Trophoblast cell (in vitro differentiated cells and primary cell): Measurements from ENCODE around the gene BRD7.

Source experiments
- DNase-seq, 2 donors: peaks; one replicate each; pipeline ENCODE4 v3.0.0-alpha.2; 2016
- H2AFZ ChIP-seq: 2 replicates; pipeline ENCODE4 v1.6.1; 2013; ENCODE audit warnings: low read length, moderate library complexity, mild to moderate bottlenecking; ENCODE audit not compliant: insufficient read depth, poor library complexity
- H2AK5ac ChIP-seq: 2 replicates; pipeline ENCODE4 v1.6.1; 2013; ENCODE audit warnings: mild to moderate bottlenecking, low read length
- H2BK120ac ChIP-seq: 2 replicates; pipeline ENCODE4 v1.6.1; 2013; ENCODE audit warnings: low read length, mild to moderate bottlenecking, moderate library complexity; ENCODE audit not compliant: insufficient read depth, poor library complexity
- H2BK12ac ChIP-seq: 2 replicates; pipeline ENCODE4 v1.6.1; 2013; ENCODE audit warnings: mild to moderate bottlenecking, low read length, moderate library complexity
- H2BK5ac ChIP-seq: 2 replicates; pipeline ENCODE4 v1.6.1; 2013; ENCODE audit warnings: low read length, low read depth, moderate library complexity, mild to moderate bottlenecking; ENCODE audit not compliant: poor library complexity
- H3K14ac ChIP-seq: 2 replicates; pipeline ENCODE4 v1.6.1; 2013; ENCODE audit warnings: mild to moderate bottlenecking, low read length
- H3K18ac ChIP-seq: 2 replicates; pipeline ENCODE4 v1.6.1; 2013; ENCODE audit warnings: mild to moderate bottlenecking, low read length
- H3K23ac ChIP-seq: 2 replicates; pipeline ENCODE4 v1.6.1; 2013; ENCODE audit warnings: low read length
- H3K27ac ChIP-seq: 2 replicates; pipeline ENCODE4 v1.5.1; 2013; ENCODE audit warnings: low read depth, mild to moderate bottlenecking, inconsistent platforms, low read length, moderate library complexity
- H3K27me3 ChIP-seq: 2 replicates; pipeline ENCODE4 v1.6.1; 2013; ENCODE audit warnings: inconsistent platforms, mild to moderate bottlenecking, low read length, moderate library complexity; ENCODE audit not compliant: insufficient read depth
- H3K36me3 ChIP-seq, 2 experiments: 1 replicate in 1 of 2; 2 replicates in 1 of 2; pipeline ENCODE4 v1.6.1; 2013; ENCODE audit warnings: low read length in 2 of 2, mild to moderate bottlenecking in 2 of 2, moderate library complexity in 1 of 2; ENCODE audit not compliant: insufficient read depth in 2 of 2, control insufficient read depth in 1 of 2
- H3K4ac ChIP-seq: 2 replicates; pipeline ENCODE4 v1.6.1; 2013; ENCODE audit warnings: low read depth, mild to moderate bottlenecking, low read length, moderate library complexity
- H3K4me1 ChIP-seq, 2 experiments: 1 replicate in 1 of 2; 2 replicates in 1 of 2; pipeline ENCODE4 v1.6.1; 2013; ENCODE audit warnings: low read length in 2 of 2, mild to moderate bottlenecking in 2 of 2, moderate library complexity in 1 of 2; ENCODE audit not compliant: insufficient read depth in 2 of 2, control insufficient read depth in 1 of 2
- H3K4me2 ChIP-seq: 2 replicates; pipeline ENCODE4 v1.6.1; 2013; ENCODE audit warnings: inconsistent platforms, mild to moderate bottlenecking, low read length, moderate library complexity
- H3K4me3 ChIP-seq: 2 replicates; pipeline ENCODE4 v1.5.1; 2013; ENCODE audit warnings: mild to moderate bottlenecking, low read depth, low read length, inconsistent platforms
- H3K79me1 ChIP-seq: one replicate; pipeline ENCODE4 v1.6.1; 2013; ENCODE audit warnings: low read length
- H3K79me2 ChIP-seq: 2 replicates; pipeline ENCODE4 v1.6.1; 2013; ENCODE audit warnings: low read length, mild to moderate bottlenecking; ENCODE audit not compliant: control insufficient read depth, insufficient read depth, poor library complexity
- H3K9ac ChIP-seq: 2 replicates; pipeline ENCODE4 v1.6.1; 2013; ENCODE audit warnings: mild to moderate bottlenecking, low read length
- H3K9me3 ChIP-seq: 2 replicates; pipeline ENCODE4 v1.6.1; 2013; ENCODE audit warnings: low read depth, mild to moderate bottlenecking, control low read depth, inconsistent platforms, low read length; ENCODE audit not compliant: insufficient read depth
- H4K12ac ChIP-seq: 2 replicates; pipeline ENCODE4 v1.6.1; 2013; ENCODE audit warnings: low read depth, mild to moderate bottlenecking, low read length, moderate library complexity
- H4K8ac ChIP-seq: 2 replicates; pipeline ENCODE4 v1.6.1; 2013; ENCODE audit warnings: low read depth, mild to moderate bottlenecking, low read length, moderate library complexity
- H4K91ac ChIP-seq: one replicate; pipeline ENCODE4 v1.6.1; 2013; ENCODE audit warnings: low read depth, mild to moderate bottlenecking, low read length, moderate library complexity
- WGBS: extraction: QIAGEN DNeasy Blood & Tissue Kit; methylation state at CpG from one replicate; pipeline ENCODE4 v1.1.7; 2013; ENCODE audit warnings: missing lambda C conversion rate; ENCODE audit not compliant: insufficient read length, insufficient coverage; ENCODE audit errors: extremely low coverage; 5-methylcytosine and 5-hydroxymethylcytosine counted together

Gene BRD7

GRCh38 chr16:50273888-50274325 is 94.9 kb downstream of the BRD7 start:
- Histone ChIP-seq H3K23ac (no peak overlapping the region), H4K91ac (no peak overlapping the region), H3K36me3 (no peaks in the 10 kb centered on the region), H3K9me3 (no peaks in the 10 kb centered on the region), H3K18ac (no peak overlapping the region), H3K4me2 (no peak overlapping the region), H2BK12ac (no peak overlapping the region), H4K12ac (no peak overlapping the region), H2AFZ (no peak overlapping the region), H4K8ac (no peak overlapping the region), H3K27me3 (no peaks in the 10 kb centered on the region), H3K27ac (no peak overlapping the region), H3K4me1 (peaks cover 0 to 4% of the 10 kb centered on the region in 2 experiments), H3K9ac (no peak overlapping the region), H3K79me2 (no peaks in the 10 kb centered on the region), H2BK120ac (no peak overlapping the region), H3K79me1 (no peaks in the 10 kb centered on the region), H3K4ac (no peak overlapping the region), H3K14ac (no peak overlapping the region), H2BK5ac (no peak overlapping the region), H2AK5ac (peak overlapping the region; percentile 4), H3K4me3 (no peak overlapping the region)
- DNase-seq: no peak
- WGBS: no CpG with 5 or more reads among the region's 13 CpGs

GRCh38 chr16:50273382-50273690 is 95.5 kb downstream of the BRD7 start:
- Histone ChIP-seq H3K9ac (no peak overlapping the region), H2BK120ac (no peak overlapping the region), H3K4me2 (no peak overlapping the region), H3K27me3 (no peaks in the 10 kb centered on the region), H2AFZ (no peak overlapping the region), H3K4me1 (peaks cover 0 to 4% of the 10 kb centered on the region in 2 experiments), H4K91ac (no peak overlapping the region), H3K4ac (no peak overlapping the region), H3K79me2 (no peaks in the 10 kb centered on the region), H3K14ac (no peak overlapping the region), H3K36me3 (no peaks in the 10 kb centered on the region), H2AK5ac (no peak overlapping the region), H3K79me1 (no peaks in the 10 kb centered on the region), H3K18ac (no peak overlapping the region), H4K8ac (no peak overlapping the region), H2BK5ac (no peak overlapping the region), H3K4me3 (no peak overlapping the region), H2BK12ac (no peak overlapping the region), H3K27ac (no peak overlapping the region), H3K23ac (no peak overlapping the region), H4K12ac (no peak overlapping the region), H3K9me3 (no peaks in the 10 kb centered on the region)
- DNase-seq: no peak
- no CpG with 5 or more reads among the region's 2 CpGs for WGBS

- Histone ChIP-seq H2BK12ac (no peak overlapping the region), H3K4me3 (no peak overlapping the region), H3K4me1 (peaks cover 0 to 4% of the 10 kb centered on the region in 2 experiments), H3K27me3 (no peaks in the 10 kb centered on the region), H4K8ac (no peak overlapping the region), H2BK120ac (no peak overlapping the region), H3K79me1 (no peaks in the 10 kb centered on the region), H4K91ac (no peak overlapping the region), H3K36me3 (no peaks in the 10 kb centered on the region), H2AK5ac (no peak overlapping the region), H3K9me3 (no peaks in the 10 kb centered on the region), H3K4ac (no peak overlapping the region), H3K27ac (no peak overlapping the region), H2AFZ (no peak overlapping the region), H3K23ac (no peak overlapping the region), H3K9ac (no peak overlapping the region), H3K14ac (no peak overlapping the region), H2BK5ac (no peak overlapping the region), H3K18ac (no peak overlapping the region), H3K79me2 (no peaks in the 10 kb centered on the region), H4K12ac (no peak overlapping the region), H3K4me2 (no peak overlapping the region)
- WGBS: no CpG with 5 or more reads among the region's 5 CpGs
- no peak for DNase-seq
Observed at GRCh38 chr16:50272687-50273381, 96.0 kb downstream of the BRD7 start.

- no peak overlapping the region for H3K23ac ChIP-seq
- H2BK120ac ChIP-seq: no peak overlapping the region
- peaks cover 4 to 5% of the 10 kb centered on the region in 2 experiments for H3K4me1 ChIP-seq
- no peak overlapping the region for H3K4ac ChIP-seq
- no peaks in the 10 kb centered on the region for H3K79me1 ChIP-seq
- no peak overlapping the region for H3K18ac ChIP-seq
- H2BK12ac ChIP-seq: no peak overlapping the region
- H3K4me3 ChIP-seq: no peak overlapping the region
- no peaks in the 10 kb centered on the region for H3K9me3 ChIP-seq
- H4K91ac ChIP-seq: peak overlapping the region; percentile 60
- H3K9ac ChIP-seq: no peak overlapping the region
- no peak overlapping the region for H3K4me2 ChIP-seq
- no peak overlapping the region for H2BK5ac ChIP-seq
- peak overlapping the region; percentile 15 for H3K14ac ChIP-seq
- no peak overlapping the region for H2AFZ ChIP-seq
- H3K27ac ChIP-seq: no peak overlapping the region
- no peaks in the 10 kb centered on the region for H3K36me3 ChIP-seq
- peak; percentile 93 to 94 for DNase-seq
- H2AK5ac ChIP-seq: no peak overlapping the region
- no peak overlapping the region for H4K8ac ChIP-seq
- no peaks in the 10 kb centered on the region for H3K27me3 ChIP-seq
- H3K79me2 ChIP-seq: no peaks in the 10 kb centered on the region
- no peak overlapping the region for H4K12ac ChIP-seq
- no CpG with 5 or more reads among the region's 7 CpGs for WGBS
Observed at GRCh38 chr16:50272111-50272571, 96.6 kb downstream of the BRD7 start.
